K562 (cell line): ENCODE measurements around the gene COQ8B. TPM values are rescaled to one million over a fixed set of nuclear protein-coding genes. Genes with fewer than 3 reads are reported as not detected.

Source experiments
- E2F6 ChIP-seq, 2 experiments: IDR thresholded peaks; 2 replicates each; pipeline ENCODE4 v1.6.1; 2011; ENCODE audit warnings: borderline replicate concordance in 1 of 2, control low read depth in 1 of 2, low read depth in 1 of 2, low read length in 1 of 2, mild to moderate bottlenecking in 1 of 2, mixed read lengths in 1 of 2, moderate library complexity in 1 of 2; ENCODE audit not compliant: insufficient read depth in 1 of 2, insufficient read length in 1 of 2, poor library complexity in 1 of 2, severe bottlenecking in 1 of 2; ENCODE audit errors: extremely low read depth in 1 of 2
- GTF2F1 ChIP-seq: IDR thresholded peaks from 2 replicates; pipeline ENCODE4 v1.6.1; 2011; ENCODE audit warnings: low read depth, low read length, improper control_type of control experiment
- IRF9 ChIP-seq: fragments of 450-650 bp; IDR thresholded peaks from 2 replicates; pipeline ENCODE4 v1.6.1; 2016; ENCODE audit warnings: missing biosample characterization, missing genetic modification characterization
- KDM2B ChIP-seq: fragments of 250-450 bp; sonication (Bioruptor Pico); IDR thresholded peaks from 2 replicates; pipeline ENCODE4 v1.8.0; 2021; ENCODE audit warnings: mild to moderate bottlenecking, moderate library complexity
- MAX ChIP-seq: sonication (generic); formaldehyde crosslinking; IDR thresholded peaks from 2 replicates; pipeline ENCODE4 v1.9.0; 2022; ENCODE audit warnings: mild to moderate bottlenecking, missing genetic modification reagents
- SREBF1 ChIP-seq: fragments of 150-350 bp; IDR thresholded peaks from 2 replicates; pipeline ENCODE4 v1.6.1; 2014; ENCODE audit warnings: antibody characterized with exemption, low read depth, low read length, borderline replicate concordance
- TARDBP ChIP-seq: fragments of 450-650 bp; IDR thresholded peaks from 2 replicates; pipeline ENCODE4 v1.6.1; 2016
- TCFL5 ChIP-seq: fragments of 250-450 bp; sonication (Bioruptor Pico); conservative IDR thresholded peaks from 2 replicates; pipeline ENCODE4 v1.6.1; 2021; ENCODE audit warnings: mild to moderate bottlenecking, moderate library complexity, matching md5 sums
- TRIM24 ChIP-seq, 2 experiments: fragments of 450-650 bp; IDR thresholded peaks; 2 replicates each; pipeline ENCODE4 v1.6.1; 2016
- ZFP30 ChIP-seq: fragments of 250-450 bp; sonication (Bioruptor Pico); IDR thresholded peaks from 2 replicates; pipeline ENCODE4 v1.8.0; 2022; ENCODE audit warnings: moderate library complexity, mild to moderate bottlenecking, inconsistent platforms, borderline replicate concordance
- ZNF3 ChIP-seq: fragments of 250-450 bp; sonication (Bioruptor Pico); IDR thresholded peaks from 2 replicates; pipeline ENCODE4 v1.5.0; 2021; ENCODE audit warnings: mild to moderate bottlenecking, moderate library complexity
- polyA plus RNA-seq, 8 experiments: library from polyadenylated mRNA; depleted of rRNA in 4 of 8; stranded (reverse) in 5 of 8; unstranded in 3 of 8; fragments of >200 nt; fragmentation: Nextera tagmentation in 2 of 8; fragmentation: Illumina TruSeq in 1 of 8; extraction: Ambion mirVana in 2 of 8; extraction: Trizol in 1 of 8; gene quantifications; 2 replicates each; pipeline versions ENCODE4 v1.2.1 to v1.2.3, GENCODE V29; 2011 to 2014; ENCODE audit warnings: inconsistent platforms in 1 of 8, missing spikeins in 1 of 8
- total RNA-seq, 7 experiments: library from RNA; depleted of rRNA in 6 of 7; stranded (reverse); fragments of >200 nt in 6 of 7; fragmentation: Illumina TruSeq in 2 of 7; extraction: Trizol in 2 of 7; gene quantifications; 2 replicates each; pipeline versions ENCODE4 v1.2.1 to v1.2.3, GENCODE V29; 2011 to 2021; ENCODE audit warnings: low replicate concordance in 1 of 7
- TF ChIP-seq, protein P1 (sequence below): fragments of 150-350 bp; conservative IDR thresholded peaks from 2 replicates; pipeline ENCODE4 v1.6.1; 2014; ENCODE audit warnings: low read length
- TF ChIP-seq, protein P2 (sequence below): fragments of 250-450 bp; sonication (Bioruptor Pico); IDR thresholded peaks from 2 replicates; pipeline ENCODE4 v1.5.0; 2021
- TF ChIP-seq, protein P3 (sequence below): fragments of 250-450 bp; sonication (Bioruptor Pico); IDR thresholded peaks from 2 replicates; pipeline ENCODE4 v1.5.0; 2022; ENCODE audit warnings: mild to moderate bottlenecking
- TF ChIP-seq, protein P4 (sequence below): fragments of 250-450 bp; sonication (Bioruptor Pico); IDR thresholded peaks from 2 replicates; pipeline ENCODE4 v1.8.0; 2022; ENCODE audit warnings: moderate library complexity, mild to moderate bottlenecking, inconsistent platforms

The COQ8B gene
- total and polyA plus RNA-seq, 9 of the 15 experiments (the other 6 are each of a cell fraction or from before 2014, with no cell fraction given) = 0.41 to 32.3 (median 12.9) TPM

DNA sequence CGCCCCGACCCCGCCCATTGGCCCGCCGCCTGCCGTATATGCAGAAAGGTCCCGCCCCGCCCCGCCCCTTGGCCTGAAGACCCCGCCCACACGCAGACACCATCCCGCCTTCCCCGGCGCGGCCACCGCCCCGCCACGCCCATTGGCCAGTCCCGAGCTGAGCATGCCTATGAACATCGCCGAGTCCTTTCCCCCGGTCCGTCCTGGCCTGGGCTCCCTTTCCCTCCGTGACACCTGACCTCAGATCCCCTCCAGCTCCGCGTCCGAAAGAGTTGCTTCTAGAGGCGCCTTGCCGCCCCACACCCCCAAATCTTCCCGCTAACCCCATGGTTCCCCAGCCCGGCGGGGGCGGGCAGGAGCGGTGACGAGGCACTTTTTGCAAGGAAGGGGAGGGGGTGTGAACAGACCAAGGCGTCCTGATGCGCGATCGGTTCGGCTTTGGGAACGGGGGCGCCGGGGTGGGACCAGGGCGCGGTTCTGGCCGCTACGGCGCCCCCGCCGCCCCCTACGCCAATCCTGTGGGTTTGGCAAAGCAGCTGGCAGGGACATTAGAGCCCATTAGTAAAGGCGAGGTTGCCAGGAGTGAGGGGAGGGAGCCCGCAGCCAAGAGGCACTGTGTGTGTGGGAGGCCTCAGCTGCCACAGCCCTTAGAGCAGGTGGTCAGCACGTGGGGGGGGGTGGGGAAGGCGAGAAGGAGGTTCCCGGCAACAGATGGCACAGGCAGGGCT, 25.8 kb downstream of the COQ8B start (continued):
- TF ChIP-seq, protein P1, sequence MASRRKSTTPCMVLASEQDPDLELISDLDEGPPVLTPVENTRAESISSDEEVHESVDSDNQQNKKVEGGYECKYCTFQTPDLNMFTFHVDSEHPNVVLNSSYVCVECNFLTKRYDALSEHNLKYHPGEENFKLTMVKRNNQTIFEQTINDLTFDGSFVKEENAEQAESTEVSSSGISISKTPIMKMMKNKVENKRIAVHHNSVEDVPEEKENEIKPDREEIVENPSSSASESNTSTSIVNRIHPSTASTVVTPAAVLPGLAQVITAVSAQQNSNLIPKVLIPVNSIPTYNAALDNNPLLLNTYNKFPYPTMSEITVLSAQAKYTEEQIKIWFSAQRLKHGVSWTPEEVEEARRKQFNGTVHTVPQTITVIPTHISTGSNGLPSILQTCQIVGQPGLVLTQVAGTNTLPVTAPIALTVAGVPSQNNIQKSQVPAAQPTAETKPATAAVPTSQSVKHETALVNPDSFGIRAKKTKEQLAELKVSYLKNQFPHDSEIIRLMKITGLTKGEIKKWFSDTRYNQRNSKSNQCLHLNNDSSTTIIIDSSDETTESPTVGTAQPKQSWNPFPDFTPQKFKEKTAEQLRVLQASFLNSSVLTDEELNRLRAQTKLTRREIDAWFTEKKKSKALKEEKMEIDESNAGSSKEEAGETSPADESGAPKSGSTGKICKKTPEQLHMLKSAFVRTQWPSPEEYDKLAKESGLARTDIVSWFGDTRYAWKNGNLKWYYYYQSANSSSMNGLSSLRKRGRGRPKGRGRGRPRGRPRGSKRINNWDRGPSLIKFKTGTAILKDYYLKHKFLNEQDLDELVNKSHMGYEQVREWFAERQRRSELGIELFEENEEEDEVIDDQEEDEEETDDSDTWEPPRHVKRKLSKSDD = no peak
- TF ChIP-seq, protein P2, sequence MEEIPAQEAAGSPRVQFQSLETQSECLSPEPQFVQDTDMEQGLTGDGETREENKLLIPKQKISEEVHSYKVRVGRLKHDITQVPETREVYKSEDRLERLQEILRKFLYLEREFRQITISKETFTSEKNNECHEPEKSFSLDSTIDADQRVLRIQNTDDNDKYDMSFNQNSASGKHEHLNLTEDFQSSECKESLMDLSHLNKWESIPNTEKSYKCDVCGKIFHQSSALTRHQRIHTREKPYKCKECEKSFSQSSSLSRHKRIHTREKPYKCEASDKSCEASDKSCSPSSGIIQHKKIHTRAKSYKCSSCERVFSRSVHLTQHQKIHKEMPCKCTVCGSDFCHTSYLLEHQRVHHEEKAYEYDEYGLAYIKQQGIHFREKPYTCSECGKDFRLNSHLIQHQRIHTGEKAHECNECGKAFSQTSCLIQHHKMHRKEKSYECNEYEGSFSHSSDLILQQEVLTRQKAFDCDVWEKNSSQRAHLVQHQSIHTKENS = no peak
- TF ChIP-seq GTF2F1 (no peak; the same call in 1 of the 2 replicates), TCFL5 (CRISPR knock-in tag) (no peak), E2F6 (IDR thresholded peaks at IDR 0.05; ENCODE audit: borderline replicate concordance in 1 of 2, extremely low read depth in 1 of 2, insufficient read depth in 1 of 2, insufficient read length in 1 of 2, low read depth in 1 of 2, low read length in 1 of 2, poor library complexity in 1 of 2, severe bottlenecking in 1 of 2) (peak; percentile 88), TRIM24 (IDR thresholded peaks at IDR 0.05) (peak; percentile 32 to 53; a peak in 2 of 4 replicates), TARDBP (no peak), MAX (CRISPR knock-in tag) (peak; percentile 97), SREBF1 (no peak), ZFP30 (CRISPR knock-in tag) (no peak), ZNF3 (no peak), IRF9 (tag) (no peak; the same call in none of the 2 replicates), KDM2B (CRISPR knock-in tag) (no peak)
- TF ChIP-seq, protein P3, sequence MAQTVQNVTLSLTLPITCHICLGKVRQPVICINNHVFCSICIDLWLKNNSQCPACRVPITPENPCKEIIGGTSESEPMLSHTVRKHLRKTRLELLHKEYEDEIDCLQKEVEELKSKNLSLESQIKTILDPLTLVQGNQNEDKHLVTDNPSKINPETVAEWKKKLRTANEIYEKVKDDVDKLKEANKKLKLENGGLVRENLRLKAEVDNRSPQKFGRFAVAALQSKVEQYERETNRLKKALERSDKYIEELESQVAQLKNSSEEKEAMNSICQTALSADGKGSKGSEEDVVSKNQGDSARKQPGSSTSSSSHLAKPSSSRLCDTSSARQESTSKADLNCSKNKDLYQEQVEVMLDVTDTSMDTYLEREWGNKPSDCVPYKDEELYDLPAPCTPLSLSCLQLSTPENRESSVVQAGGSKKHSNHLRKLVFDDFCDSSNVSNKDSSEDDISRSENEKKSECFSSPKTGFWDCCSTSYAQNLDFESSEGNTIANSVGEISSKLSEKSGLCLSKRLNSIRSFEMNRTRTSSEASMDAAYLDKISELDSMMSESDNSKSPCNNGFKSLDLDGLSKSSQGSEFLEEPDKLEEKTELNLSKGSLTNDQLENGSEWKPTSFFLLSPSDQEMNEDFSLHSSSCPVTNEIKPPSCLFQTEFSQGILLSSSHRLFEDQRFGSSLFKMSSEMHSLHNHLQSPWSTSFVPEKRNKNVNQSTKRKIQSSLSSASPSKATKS (CRISPR knock-in tag) = no peak
- TF ChIP-seq, protein P4, sequence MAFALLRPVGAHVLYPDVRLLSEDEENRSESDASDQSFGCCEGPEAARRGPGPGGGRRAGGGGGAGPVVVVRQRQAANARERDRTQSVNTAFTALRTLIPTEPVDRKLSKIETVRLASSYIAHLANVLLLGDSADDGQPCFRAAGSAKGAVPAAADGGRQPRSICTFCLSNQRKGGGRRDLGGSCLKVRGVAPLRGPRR (CRISPR knock-in tag) = peak; percentile 71; the same call in 1 of the 2 replicates
